Endothelial cell of umbilical vein (primary cell): Measurements from ENCODE around the gene DHRS11. TPM values are rescaled to one million over a fixed set of nuclear protein-coding genes. Genes with fewer than 3 reads are reported as not detected.

Experiments
- BruUV-seq: library from RNA; stranded (reverse); fragments of 400-500 nt; replicated peaks from 2 replicates; lab custom pipeline; 2021; lab: Mats Ljungman, UMichigan
- CTCF ChIA-PET: fragments of 300-600, 350-600 bp; sonication (Branson Sonifier 250); formaldehyde crosslinking; loops from one replicate; lab custom pipeline; 2021; ENCODE audit warnings: antibody characterized with exemption, inconsistent platforms; lab: Charles Lee
- POLR2A ChIA-PET: fragments of 300-600, 350-600 bp; sonication (Branson Sonifier 250); formaldehyde crosslinking; loops from one replicate; lab custom pipeline; 2021; ENCODE audit warnings: antibody characterized with exemption, inconsistent platforms; lab: Charles Lee
- DNase-seq: peaks from one replicate; pipeline ENCODE4 v3.0.0-alpha.2; 2011; ENCODE audit warnings: low read depth, low spot score
- FAIRE-seq: peaks from 2 replicates; lab custom pipeline; 2011; peaks lifted over from hg19 to GRCh38; lab: Jason Lieb, UNC
- H2AFZ ChIP-seq: 2 replicates; pipeline ENCODE4 v1.6.0; 2012; ENCODE audit warnings: low read depth, low read length, control low read depth, inconsistent platforms
- H3K27ac ChIP-seq: 2 replicates; pipeline ENCODE4 v1.5.1; 2011; ENCODE audit warnings: low read depth, mild to moderate bottlenecking, control low read depth, low read length, moderate library complexity; ENCODE audit not compliant: insufficient read depth
- H3K27me3 ChIP-seq, 2 experiments: 2 replicates each; pipeline versions ENCODE4 v1.6.0 to v1.6.1; 2011; ENCODE audit warnings: low read length in 2 of 2, mixed read lengths in 1 of 2; ENCODE audit not compliant: control insufficient read depth in 2 of 2, insufficient read depth in 2 of 2
- H3K36me3 ChIP-seq, 2 experiments: 2 replicates in 1 of 2; 3 replicates in 1 of 2; pipeline ENCODE4 v1.5.1; 2011; ENCODE audit warnings: low read length in 2 of 2, mild to moderate bottlenecking in 1 of 2, moderate library complexity in 1 of 2; ENCODE audit not compliant: control insufficient read depth in 2 of 2, insufficient read depth in 2 of 2; ENCODE audit errors: extremely low read depth in 1 of 2
- H3K4me1 ChIP-seq: 3 replicates; pipeline ENCODE4 v1.5.1; 2011; ENCODE audit warnings: mild to moderate bottlenecking, low read length; ENCODE audit not compliant: control insufficient read depth, insufficient read depth; ENCODE audit errors: extremely low read depth
- H3K4me2 ChIP-seq: 2 replicates; pipeline ENCODE4 v1.6.1; 2011; ENCODE audit warnings: low read length, control low read depth, mixed read lengths; ENCODE audit not compliant: insufficient read depth
- H3K4me3 ChIP-seq, 3 experiments: fragments of 200-600 bp in 1 of 3; sonication (generic), shearing (Covaris generic) in 1 of 3; replicated peaks in 1 of 3; 2 replicates each; pipeline ENCODE4 v1.5.1; 2011 to 2016; ENCODE audit warnings: control low read depth in 3 of 3, low read length in 3 of 3, mild to moderate bottlenecking in 2 of 3, inconsistent platforms in 1 of 3, low read depth in 1 of 3, moderate library complexity in 1 of 3; ENCODE audit not compliant: insufficient read depth in 1 of 3
- H3K79me2 ChIP-seq: 2 replicates; pipeline ENCODE4 v1.6.0; 2012; ENCODE audit warnings: low read length, inconsistent platforms; ENCODE audit not compliant: control insufficient read depth, insufficient read depth
- H3K9ac ChIP-seq: replicated peaks from 2 replicates; pipeline ENCODE3; 2011; ENCODE audit warnings: low read length, control low read depth; ENCODE audit not compliant: insufficient read depth; ENCODE audit errors: extremely low read depth
- H3K9me1 ChIP-seq: replicated peaks from 3 replicates; pipeline ENCODE4 v1.6.0; 2011; ENCODE audit warnings: mild to moderate bottlenecking, low read length; ENCODE audit not compliant: control insufficient read depth, insufficient read depth; ENCODE audit errors: extremely low read depth
- H3K9me3 ChIP-seq: replicated peaks from 2 replicates; pipeline ENCODE4 v1.5.1; 2012; ENCODE audit warnings: low read length, inconsistent platforms; ENCODE audit not compliant: control insufficient read depth, insufficient read depth
- H4K20me1 ChIP-seq: replicated peaks from 2 replicates; pipeline ENCODE3; 2011; ENCODE audit warnings: mild to moderate bottlenecking, low read length; ENCODE audit not compliant: control insufficient read depth, insufficient read depth; ENCODE audit errors: extremely low read depth
- CTCF ChIP-seq, 2 donors: IDR thresholded peaks; 1 replicate in 1 of 2; 2 replicates in 1 of 2; pipeline ENCODE4 v1.5.1; 2011; ENCODE audit warnings: low read length in 2 of 2, mild to moderate bottlenecking in 2 of 2, moderate library complexity in 2 of 2, control low read depth in 1 of 2, inconsistent platforms in 1 of 2, low read depth in 1 of 2; ENCODE audit not compliant: insufficient read depth in 1 of 2; ENCODE audit errors: extremely low read depth in 1 of 2
- EZH2 ChIP-seq: IDR thresholded peaks from 2 replicates; pipeline ENCODE4 v1.6.1; 2012; ENCODE audit warnings: borderline replicate concordance, low read depth, mild to moderate bottlenecking, moderate library complexity, low read length, inconsistent platforms; ENCODE audit not compliant: severe bottlenecking
- FOS ChIP-seq: IDR thresholded peaks from 2 replicates; pipeline ENCODE4 v1.6.1; 2011; ENCODE audit warnings: mild to moderate bottlenecking, low read length, moderate library complexity, borderline replicate concordance; ENCODE audit not compliant: insufficient read depth
- GATA2 ChIP-seq: IDR thresholded peaks from 2 replicates; pipeline ENCODE4 v1.7.0; 2011; ENCODE audit warnings: low read depth, mild to moderate bottlenecking, moderate library complexity, mixed read lengths, low read length; ENCODE audit not compliant: insufficient read length, insufficient read depth
- JUN ChIP-seq: IDR thresholded peaks from 2 replicates; pipeline ENCODE4 v1.6.1; 2011; ENCODE audit warnings: borderline replicate concordance, low read depth; ENCODE audit not compliant: insufficient read length, insufficient read depth
- MAX ChIP-seq: IDR thresholded peaks from 2 replicates; pipeline ENCODE4 v1.6.1; 2011; ENCODE audit not compliant: insufficient read depth, insufficient read length
- MYC ChIP-seq: IDR thresholded peaks from one replicate; pipeline ENCODE4 v1.6.1; 2011; ENCODE audit warnings: mild to moderate bottlenecking, low read depth, low read length
- POLR2A ChIP-seq: IDR thresholded peaks from 2 replicates; pipeline ENCODE4 v1.6.1; 2012; ENCODE audit warnings: low read depth, mild to moderate bottlenecking, control low read depth, low read length
- POLR2AphosphoS5 ChIP-seq: IDR thresholded peaks from 2 replicates; pipeline ENCODE4 v1.6.1; 2012; ENCODE audit warnings: low read depth, mild to moderate bottlenecking, control low read depth, low read length, moderate library complexity; ENCODE audit not compliant: insufficient read depth
- dilution Hi-C: fragments of 300-500 bp; cut with MboI; formaldehyde crosslinking; loops from one replicate; pipeline ENCODE4 v1.15.0; 2019; ENCODE audit warnings: low sequenced_read_pairs; ENCODE audit not compliant: extremely low pct_ligation_motif_present
- intact Hi-C: fragments of 100-400 bp; cut with micrococcal nuclease; formaldehyde crosslinking; loops from one replicate; pipeline ENCODE4 v1.10.0; 2022
- polyA plus RNA-seq, 4 experiments: library from polyadenylated mRNA; depleted of rRNA in 3 of 4; stranded (reverse) in 3 of 4; unstranded in 1 of 4; fragments of >200 nt; gene quantifications; 2 replicates each; pipeline versions ENCODE4 v1.2.1 to v1.2.3, GENCODE V29; 2011 to 2012; ENCODE audit warnings: missing spikeins in 1 of 4
- total RNA-seq: library from RNA; stranded (reverse); gene quantifications from 2 replicates; pipeline ENCODE4 v1.2.3, GENCODE V29; 2021

The DHRS11 gene
- total and polyA plus RNA-seq, 2 donors (not counting 3 experiments of a cell fraction or from before 2014, with no cell fraction given) = 9.8 to 15.7 TPM

- Histone ChIP-seq H3K4me2 (no peak overlapping the region), H2AFZ (no peak overlapping the region), H3K79me2 (no peaks in the 10 kb centered on the region), H3K27me3 (peaks cover 0 to 5% of the 10 kb centered on the region in 2 experiments), H4K20me1 (no peaks in the 10 kb centered on the region), H3K4me1 (no peaks in the 10 kb centered on the region), H3K4me3 (no peak overlapping the region), H3K9me3 (no peaks in the 10 kb centered on the region), H3K9me1 (no peaks in the 10 kb centered on the region), H3K9ac (no peak overlapping the region), H3K36me3 (no peaks in the 10 kb centered on the region), H3K27ac (no peak overlapping the region)
- DNase-seq = no peak
- ChIA-PET CTCF (interaction anchor here (1.0 to 1.5 kb wide), 3 partner anchors 10 to 626 kb away, joined by 4 to 9 read pairs (median 8); no protein-coding TSS in a partner anchor), POLR2A (no interaction called here)
- no TSS peak for BruUV-seq
- dilution Hi-C loops (no loop called here), intact Hi-C loops (no loop called here)
- TF ChIP-seq EZH2 = no peak
- TF ChIP-seq JUN = no peak
- TF ChIP-seq GATA2 = no peak
- no peak for TF ChIP-seq FOS
- TF ChIP-seq POLR2AphosphoS5 = no peak
- no peak for FAIRE-seq
Observed at GRCh38 chr17:36614081-36614480, 22.4 kb downstream of the DHRS11 start.

GRCh38 chr17:36614933-36615332 lies 23.3 kb downstream of the DHRS11 start:
- no TSS peak for BruUV-seq
- no peak overlapping the region for H3K9ac ChIP-seq
- H3K4me3 ChIP-seq = no peak overlapping the region
- H3K27me3 ChIP-seq = peaks cover 0 to 5% of the 10 kb centered on the region in 2 experiments
- H3K27ac ChIP-seq = no peak overlapping the region
- no peaks in the 10 kb centered on the region for H3K9me1 ChIP-seq
- H2AFZ ChIP-seq = no peak overlapping the region
- no peak for FAIRE-seq
- no peaks in the 10 kb centered on the region for H3K9me3 ChIP-seq
- no peaks in the 10 kb centered on the region for H3K4me1 ChIP-seq
- no peaks in the 10 kb centered on the region for H3K79me2 ChIP-seq
- no peak overlapping the region for H3K4me2 ChIP-seq
- dilution Hi-C loops = no loop called here
- CTCF ChIA-PET = interaction anchor here (3.2 kb wide), 1 partner anchor 11 kb away, joined by 17 read pairs; no protein-coding TSS in a partner anchor
- no peaks in the 10 kb centered on the region for H4K20me1 ChIP-seq
- intact Hi-C loops = no loop called here
- no peak for DNase-seq
- TF ChIP-seq MYC (no peak), EZH2 (no peak), JUN (no peak), MAX (no peak), CTCF (IDR thresholded peaks at IDR 0.05; ENCODE audit: extremely low read depth in 1 of 2, insufficient read depth in 1 of 2, low read depth in 1 of 2, low read length in 2 of 2) (no peak), FOS (no peak), GATA2 (no peak), POLR2A (no peak), POLR2AphosphoS5 (no peak)
- POLR2A ChIA-PET = no interaction called here
- no peaks in the 10 kb centered on the region for H3K36me3 ChIP-seq
